Measurements from ENCODE around the gene LSR.

Gene LSR

GRCh38 chr19:35247526-35248309, 1.1 kb upstream of the LSR start:
- no peak for DNase-seq (ENCODE audit: low read depth)

DNA sequence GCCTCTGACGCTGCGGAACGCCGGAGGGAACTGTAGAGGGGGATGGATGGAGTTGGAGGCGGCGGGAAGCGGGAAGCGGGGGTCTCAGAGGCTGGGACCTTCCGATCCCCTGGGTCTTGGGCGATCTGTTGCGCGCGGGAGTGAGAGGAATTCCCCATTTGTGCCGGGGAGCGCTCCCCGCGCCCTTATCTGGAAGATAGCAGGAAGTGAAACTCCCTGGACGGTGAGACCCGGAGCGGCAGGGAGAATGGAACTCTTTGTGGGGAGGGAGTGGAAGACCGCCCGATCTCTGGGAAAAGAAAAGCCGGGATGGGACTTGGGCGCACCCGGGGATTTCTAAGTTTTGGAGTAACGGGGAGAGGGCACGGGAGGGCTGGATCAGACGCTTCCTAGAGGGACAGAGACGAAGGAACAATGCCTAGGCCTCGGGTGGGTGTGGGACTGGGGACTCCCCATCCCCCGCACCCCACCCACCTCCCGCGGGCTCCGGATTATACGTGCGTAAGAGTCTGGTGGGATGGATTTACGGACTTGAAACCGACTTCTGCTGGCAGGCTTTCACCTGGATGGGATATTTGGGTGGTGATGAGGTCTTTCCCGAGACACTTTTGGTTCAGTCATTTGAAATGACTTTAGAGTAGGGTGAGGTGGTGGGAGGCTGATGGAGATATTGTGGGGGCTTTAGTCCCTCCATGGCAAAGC, 495 bp downstream of the LSR start:
- no peak for DNase-seq (ENCODE audit: low read depth)

DNA sequence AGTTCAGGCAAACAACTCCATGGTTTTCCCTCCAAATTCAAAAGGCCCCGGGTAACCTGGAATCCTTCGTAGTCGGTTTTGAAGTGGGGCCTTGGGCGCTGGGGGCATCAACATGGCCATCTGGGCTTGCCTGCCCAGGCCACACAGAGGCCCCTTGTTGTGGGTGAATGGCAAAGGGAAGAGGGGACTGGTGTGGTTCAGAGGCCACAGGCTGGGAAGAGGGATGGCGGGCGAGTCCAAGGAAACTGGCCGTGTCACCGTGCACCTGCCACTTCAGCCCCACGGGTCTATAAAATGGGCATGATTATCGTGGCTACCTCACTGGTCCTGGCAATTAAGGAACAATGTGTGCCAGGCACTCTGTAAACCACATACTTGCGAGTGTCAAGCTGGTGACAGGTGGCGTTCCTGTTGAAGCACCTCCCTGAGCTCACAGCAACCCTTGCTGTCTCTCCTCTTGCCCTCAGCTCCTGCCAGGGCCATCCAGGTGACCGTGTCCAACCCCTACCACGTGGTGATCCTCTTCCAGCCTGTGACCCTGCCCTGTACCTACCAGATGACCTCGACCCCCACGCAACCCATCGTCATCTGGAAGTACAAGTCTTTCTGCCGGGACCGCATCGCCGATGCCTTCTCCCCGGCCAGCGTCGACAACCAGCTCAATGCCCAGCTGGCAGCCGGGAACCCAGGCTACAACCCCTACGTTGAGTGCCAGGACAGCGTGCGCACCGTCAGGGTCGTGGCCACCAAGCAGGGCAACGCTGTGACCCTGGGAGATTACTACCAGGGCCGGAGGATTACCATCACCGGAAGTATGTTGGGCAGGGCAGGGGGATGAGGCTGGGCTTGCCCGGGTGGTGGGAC, 1.3 kb downstream of the LSR start:
- no peak for DNase-seq (ENCODE audit: low read depth)

DNA sequence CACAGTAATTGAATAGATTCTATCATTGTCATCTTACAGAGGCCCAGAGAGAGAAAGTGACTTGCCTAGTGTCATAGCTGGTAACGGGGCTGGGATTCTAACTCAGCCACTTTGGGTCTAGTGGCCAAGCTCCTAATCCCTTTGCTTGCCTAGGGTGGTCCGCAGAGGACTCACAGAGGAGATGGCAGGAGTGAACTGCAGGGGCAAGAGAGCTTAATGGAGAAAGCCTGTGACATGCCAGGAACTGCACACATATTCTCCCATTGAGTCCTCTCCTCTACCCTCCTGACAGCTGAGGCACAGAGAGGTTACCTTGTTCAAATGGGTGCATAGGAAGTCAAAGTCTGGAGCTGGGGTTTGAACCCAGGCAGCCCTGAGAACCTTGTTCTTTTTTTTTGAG, 2.7 kb downstream of the LSR start:
- no peak for DNase-seq (ENCODE audit: low read depth)

- no peak for DNase-seq (ENCODE audit: low read depth)
Measured at GRCh38 chr19:35253316-35254286, 4.8 kb downstream of the LSR start.

DNA sequence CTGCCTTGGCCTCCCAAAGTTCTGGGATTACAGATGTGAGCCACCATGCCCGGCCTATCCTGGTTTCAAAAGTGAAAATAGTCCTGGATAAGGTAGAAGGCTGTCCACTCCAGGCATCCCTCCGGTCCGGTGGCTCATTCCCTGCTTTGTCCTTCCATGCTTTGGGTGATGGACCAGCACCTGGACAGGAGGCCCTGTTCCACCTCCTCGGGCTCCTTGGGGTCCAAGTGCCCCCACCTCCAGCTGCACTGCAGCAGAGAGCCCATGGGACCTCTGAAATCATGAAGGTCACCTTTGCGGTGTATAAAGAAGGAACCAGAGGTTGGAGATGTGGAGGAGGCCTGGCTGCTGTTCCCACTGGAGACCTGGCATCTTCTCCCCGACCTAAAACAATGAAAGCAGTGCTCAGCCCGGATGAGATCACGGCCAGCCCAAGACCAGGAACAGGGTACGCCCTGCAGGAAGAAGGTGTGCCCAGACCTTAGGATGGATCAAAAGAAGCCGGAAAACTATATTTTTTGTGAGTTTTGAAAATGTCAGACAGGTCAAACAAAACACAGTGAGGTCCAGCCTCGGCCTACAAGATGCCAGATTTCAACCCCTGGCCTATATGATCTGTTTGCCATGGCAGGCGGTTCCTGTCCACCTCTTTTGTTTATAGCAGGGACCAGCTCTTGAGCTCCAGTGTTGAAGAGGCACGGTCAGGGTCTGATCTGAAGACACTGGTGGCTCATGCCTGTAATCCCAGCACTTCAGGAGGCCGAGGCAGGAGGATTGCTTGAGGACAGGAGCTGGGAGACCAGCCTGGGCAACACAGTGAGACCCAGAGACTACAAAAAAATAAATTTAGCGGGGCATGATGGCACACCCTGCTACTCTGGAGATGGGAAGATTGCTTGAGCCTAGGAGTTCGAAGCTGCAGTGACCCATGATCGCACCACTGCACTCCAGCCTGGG, 5.8 kb downstream of the LSR start:
- no peak for DNase-seq (ENCODE audit: low read depth)

GRCh38 chr19:35256566-35256965, 7.8 kb downstream of the LSR start:
- DNase-seq (ENCODE audit: low read depth): no peak

DNA sequence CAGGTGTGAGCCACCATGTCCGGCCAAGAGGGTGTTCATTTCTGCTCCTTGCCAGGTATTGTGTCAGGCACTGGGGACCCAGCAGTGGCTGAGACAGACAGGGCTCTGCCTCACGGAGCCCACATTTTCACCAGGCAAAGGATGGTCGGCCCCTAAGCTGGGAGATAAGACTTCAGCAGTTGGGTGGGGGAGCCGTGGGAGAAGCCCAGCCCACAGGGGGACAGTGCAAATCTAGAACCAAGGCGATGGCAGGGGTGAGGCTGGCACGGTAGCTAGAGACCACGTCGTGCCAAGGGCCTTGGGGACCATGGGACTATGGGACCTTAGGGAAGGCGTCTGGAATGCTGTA, 8.3 kb downstream of the LSR start:
- DNase-seq (ENCODE audit: low read depth): no peak

DNA sequence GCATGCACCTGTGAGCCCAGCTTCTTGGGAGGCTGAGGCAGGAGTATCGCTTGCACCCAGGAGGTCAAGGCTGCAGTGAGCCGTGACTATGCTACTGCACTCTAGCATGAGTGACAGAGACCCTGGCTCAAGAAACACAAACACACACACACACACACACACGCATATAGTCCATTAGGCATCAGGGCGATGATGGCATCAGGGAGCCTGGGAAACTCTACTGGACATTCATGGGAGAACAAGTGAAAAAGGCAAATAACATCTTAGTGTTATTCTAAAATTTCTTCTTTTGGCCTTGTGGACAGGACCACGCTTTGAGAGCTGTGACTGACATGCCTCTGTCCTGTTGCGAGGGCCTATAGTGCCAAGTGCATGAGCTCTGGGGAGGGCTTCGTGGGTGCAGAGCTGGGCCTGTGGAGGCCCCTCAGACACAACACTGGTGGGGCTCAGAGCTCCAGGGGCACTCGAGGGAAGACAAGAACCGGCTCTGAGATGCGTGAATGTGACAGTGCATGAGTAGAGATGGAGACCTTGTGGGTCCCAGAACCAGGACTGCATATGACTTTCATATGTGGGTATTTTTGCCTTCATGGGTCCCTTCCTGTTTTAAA, 12.0 kb downstream of the LSR start:
- no peak for DNase-seq (ENCODE audit: low read depth)

- no peak for DNase-seq (ENCODE audit: low read depth)
Measured at GRCh38 chr19:35261356-35262100, 12.7 kb downstream of the LSR start.

DNA sequence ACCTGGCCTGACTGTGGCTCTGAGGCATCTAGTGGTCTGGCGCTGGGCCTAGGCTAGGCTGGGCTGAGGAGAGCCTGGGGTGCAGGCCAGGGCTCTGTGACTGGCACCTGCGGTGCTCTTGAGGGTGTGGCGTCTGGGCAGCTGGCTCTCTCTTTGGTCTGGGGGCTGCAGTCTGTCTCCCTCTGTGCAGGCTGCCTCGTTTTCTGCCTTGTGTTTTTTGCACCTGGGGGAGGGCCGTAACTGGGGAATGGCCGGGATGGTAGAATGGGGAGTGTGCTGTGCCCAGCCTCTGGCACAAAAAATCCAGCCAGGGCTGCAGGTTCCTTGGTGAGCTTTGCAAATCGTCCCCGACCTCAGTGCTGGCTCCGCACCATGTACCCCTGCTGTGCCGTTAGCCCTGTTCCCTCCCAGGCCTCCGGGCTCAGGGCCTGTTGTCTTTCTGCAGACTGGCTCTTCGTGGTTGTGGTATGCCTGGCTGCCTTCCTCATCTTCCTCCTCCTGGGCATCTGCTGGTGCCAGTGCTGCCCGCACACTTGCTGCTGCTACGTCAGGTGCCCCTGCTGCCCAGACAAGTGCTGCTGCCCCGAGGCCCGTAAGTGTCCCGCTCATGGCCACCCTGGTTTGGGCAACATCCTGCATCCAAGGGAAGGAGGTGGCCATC, 13.4 kb downstream of the LSR start:
- no peak for DNase-seq (ENCODE audit: low read depth)

- no peak for DNase-seq (ENCODE audit: low read depth)
Measured at GRCh38 chr19:35264268-35265125, 15.7 kb downstream of the LSR start.

- no peak for DNase-seq (ENCODE audit: low read depth)
Measured at GRCh38 chr19:35265126-35265899, 16.5 kb downstream of the LSR start.

GRCh38 chr19:35265900-35266519, 17.2 kb downstream of the LSR start:
- DNase-seq (ENCODE audit: low read depth): no peak

DNA sequence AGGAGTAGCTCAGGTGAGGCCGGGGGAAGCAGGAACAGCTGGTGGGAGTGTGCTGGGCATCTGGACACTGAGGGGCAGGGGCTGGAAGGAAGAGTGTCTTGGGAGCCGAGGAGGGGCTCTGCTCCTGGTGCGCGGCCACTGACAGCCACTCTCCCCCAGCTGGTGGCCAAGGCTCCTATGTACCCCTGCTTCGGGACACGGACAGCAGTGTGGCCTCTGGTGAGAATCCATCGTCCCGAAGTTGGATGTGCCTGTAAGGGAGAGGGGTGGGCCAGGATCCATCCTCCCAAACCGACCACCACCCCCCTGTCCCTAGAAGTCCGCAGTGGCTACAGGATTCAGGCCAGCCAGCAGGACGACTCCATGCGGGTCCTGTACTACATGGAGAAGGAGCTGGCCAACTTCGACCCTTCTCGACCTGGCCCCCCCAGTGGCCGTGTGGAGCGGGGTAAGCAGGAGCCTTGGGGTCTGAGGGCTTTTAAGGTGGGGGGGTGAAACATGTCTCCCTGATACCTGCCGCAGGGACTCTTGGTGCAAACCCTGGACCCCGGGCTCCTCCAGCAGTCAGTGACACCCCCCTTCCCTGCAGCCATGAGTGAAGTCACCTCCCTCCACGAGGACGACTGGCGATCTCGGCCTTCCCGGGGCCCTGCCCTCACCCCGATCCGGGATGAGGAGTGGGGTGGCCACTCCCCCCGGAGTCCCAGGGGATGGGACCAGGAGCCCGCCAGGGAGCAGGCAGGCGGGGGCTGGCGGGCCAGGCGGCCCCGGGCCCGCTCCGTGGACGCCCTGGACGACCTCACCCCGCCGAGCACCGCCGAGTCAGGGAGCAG, 17.9 kb downstream of the LSR start:
- DNase-seq (ENCODE audit: low read depth): no peak

All from iris pigment epithelial cell (primary cell).